SU-DHL-6 (cell line): Measurements from ENCODE around the gene ARHGEF37.

ENCODE experiments used
- EZH2phosphoT487 ChIP-seq: fragments of 200-600 bp; sonication (generic), shearing (Covaris generic); conservative IDR thresholded peaks from 2 replicates; pipeline ENCODE4 v1.6.1; 2018; ENCODE audit warnings: mild to moderate bottlenecking, antibody characterized with exemption, low read length, moderate library complexity, mixed read lengths
- TF ChIP-seq, protein P1 (sequence below): fragments of 200-600 bp; sonication (generic); IDR thresholded peaks from one replicate; pipeline ENCODE4 v1.5.1; 2017; ENCODE audit warnings: antibody characterized with exemption, mild to moderate bottlenecking, low read length, moderate library complexity; ENCODE audit not compliant: insufficient read depth, poor library complexity, severe bottlenecking

DNA sequence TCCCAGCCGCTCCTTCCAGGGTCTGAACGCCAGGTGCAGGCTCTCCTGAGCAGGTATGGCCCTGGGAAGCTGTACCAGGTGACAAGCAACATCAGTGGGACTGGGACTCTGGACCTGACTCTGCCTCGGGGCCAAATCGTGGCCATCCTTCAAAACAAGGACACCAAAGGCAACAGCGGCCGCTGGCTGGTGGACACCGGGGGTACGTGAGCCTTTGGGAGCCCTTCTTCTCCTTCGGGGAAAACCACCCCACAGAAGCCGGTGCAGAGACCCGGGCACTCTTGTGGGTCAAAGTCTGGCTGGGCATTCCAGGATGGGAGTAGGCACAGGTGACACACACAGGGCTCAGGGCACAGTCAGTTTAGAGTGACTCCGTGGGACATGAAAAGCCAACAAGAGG lies 45.8 kb downstream of the ARHGEF37 start:
- TF ChIP-seq, protein P1, sequence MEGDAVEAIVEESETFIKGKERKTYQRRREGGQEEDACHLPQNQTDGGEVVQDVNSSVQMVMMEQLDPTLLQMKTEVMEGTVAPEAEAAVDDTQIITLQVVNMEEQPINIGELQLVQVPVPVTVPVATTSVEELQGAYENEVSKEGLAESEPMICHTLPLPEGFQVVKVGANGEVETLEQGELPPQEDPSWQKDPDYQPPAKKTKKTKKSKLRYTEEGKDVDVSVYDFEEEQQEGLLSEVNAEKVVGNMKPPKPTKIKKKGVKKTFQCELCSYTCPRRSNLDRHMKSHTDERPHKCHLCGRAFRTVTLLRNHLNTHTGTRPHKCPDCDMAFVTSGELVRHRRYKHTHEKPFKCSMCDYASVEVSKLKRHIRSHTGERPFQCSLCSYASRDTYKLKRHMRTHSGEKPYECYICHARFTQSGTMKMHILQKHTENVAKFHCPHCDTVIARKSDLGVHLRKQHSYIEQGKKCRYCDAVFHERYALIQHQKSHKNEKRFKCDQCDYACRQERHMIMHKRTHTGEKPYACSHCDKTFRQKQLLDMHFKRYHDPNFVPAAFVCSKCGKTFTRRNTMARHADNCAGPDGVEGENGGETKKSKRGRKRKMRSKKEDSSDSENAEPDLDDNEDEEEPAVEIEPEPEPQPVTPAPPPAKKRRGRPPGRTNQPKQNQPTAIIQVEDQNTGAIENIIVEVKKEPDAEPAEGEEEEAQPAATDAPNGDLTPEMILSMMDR, result no peak
- TF ChIP-seq EZH2phosphoT487, result no peak
